ENCODE data around the gene FBXO41. TPM values are rescaled to one million over a fixed set of nuclear protein-coding genes. Genes with fewer than 3 reads are reported as not detected.

Gene FBXO41
- total RNA-seq, 1 experiment from 2014 or later: 34.9 TPM

GRCh38 chr2:73285159-73285739 lies 971 bp upstream of the FBXO41 start:
- ChIA-PET POLR2A (no interaction called here), RAD21 (ENCODE audit: low non-redundant PET in 1 of 2, low total read pairs in 2 of 2, uncharacterized antibody in 2 of 2, unreplicated experiment in 2 of 2) (no interaction called here), CTCF (no interaction called here)
- H3K4me1 ChIP-seq (ENCODE audit: control insufficient read depth in 1 of 2, insufficient read depth in 2 of 2, low read length in 2 of 2): peaks cover 11 to 39% of the 10 kb centered on the region in 2 experiments
- peaks cover 2 to 9% of the 10 kb centered on the region in 2 experiments; a peak in 1 of 4 replicates for H3K36me3 ChIP-seq (ENCODE audit: control insufficient read depth in 1 of 2, insufficient read depth in 2 of 2, low read length in 2 of 2)
- H3K27ac ChIP-seq (ENCODE audit: low read depth, low read length): peak overlapping the region; percentile 91
- no peak overlapping the region for H2AFZ ChIP-seq (ENCODE audit: low read depth, low read length, poor library complexity, severe bottlenecking)
- no TSS peak for BruUV-seq (replicated peaks)
- TF ChIP-seq ELF1 (IDR thresholded peaks at IDR 0.05; ENCODE audit: borderline replicate concordance, low read depth): no peak
- TF ChIP-seq SIN3A (IDR thresholded peaks at IDR 0.05; ENCODE audit: low read depth): no peak
- no peak for TF ChIP-seq EZH2 (IDR thresholded peaks at IDR 0.05)
- no peak for TF ChIP-seq POLR2AphosphoS5 (IDR thresholded peaks at IDR 0.05; ENCODE audit: low read depth, low read length)
- TF ChIP-seq CTCF (IDR thresholded peaks at IDR 0.05 in 2 of 3, conservative IDR thresholded peaks at IDR 0.05 in 1 of 3; ENCODE audit: borderline replicate concordance in 1 of 3, insufficient read depth in 1 of 3, low read depth in 2 of 3, low read length in 2 of 3): peak in 2 of 3 experiments; percentile 5 to 16; a peak in 2 of 6 replicates
- TF ChIP-seq ZBTB33 (IDR thresholded peaks at IDR 0.05; ENCODE audit: extremely low read depth, insufficient replicate concordance, low read length): no peak
- no peak for TF ChIP-seq SP1 (IDR thresholded peaks at IDR 0.05; ENCODE audit: low read depth)
- no peak for TF ChIP-seq RAD21 (IDR thresholded peaks at IDR 0.05; ENCODE audit: low read depth)
- peak; percentile 81 for TF ChIP-seq MAX (IDR thresholded peaks at IDR 0.05)
- TF ChIP-seq CEBPB (IDR thresholded peaks at IDR 0.05; ENCODE audit: low read depth): no peak
- TF ChIP-seq JUND (IDR thresholded peaks at IDR 0.05): no peak
- TF ChIP-seq TCF7L2 (IDR thresholded peaks at IDR 0.05; ENCODE audit: borderline replicate concordance, extremely low read depth, insufficient read depth, insufficient read length): no peak
- no peak for TF ChIP-seq FOSL1 (IDR thresholded peaks at IDR 0.05; ENCODE audit: low read depth)
- TF ChIP-seq EGR1 (IDR thresholded peaks at IDR 0.05; ENCODE audit: low read depth): no peak
- TF ChIP-seq, protein P1, sequence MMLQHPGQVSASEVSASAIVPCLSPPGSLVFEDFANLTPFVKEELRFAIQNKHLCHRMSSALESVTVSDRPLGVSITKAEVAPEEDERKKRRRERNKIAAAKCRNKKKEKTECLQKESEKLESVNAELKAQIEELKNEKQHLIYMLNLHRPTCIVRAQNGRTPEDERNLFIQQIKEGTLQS (IDR thresholded peaks at IDR 0.05): no peak
- no peak for TF ChIP-seq REST (IDR thresholded peaks at IDR 0.05; ENCODE audit: low read depth)
- peaks cover 38% of the 10 kb centered on the region for H3K79me2 ChIP-seq (ENCODE audit: insufficient read depth, low read length)
- H3K27me3 ChIP-seq (ENCODE audit: insufficient read depth, low read length): no peaks in the 10 kb centered on the region
- intact Hi-C loops (cut with micrococcal nuclease): no loop called here
- no peaks in the 10 kb centered on the region for H3K9me2 ChIP-seq (ENCODE audit: insufficient read depth)
- H4K20me1 ChIP-seq (ENCODE audit: insufficient read depth): no peaks in the 10 kb centered on the region
- peak; percentile 52 for ATAC-seq
- H3K9me3 ChIP-seq (ENCODE audit: control insufficient read depth in 1 of 2, insufficient read depth in 1 of 2, low read depth in 1 of 2, low read length in 2 of 2): no peaks in the 10 kb centered on the region
- DNase-seq (ENCODE audit: low read depth, low spot score): no peak
- H3K4me2 ChIP-seq (ENCODE audit: low read length): peak overlapping the region; percentile 99
- peak overlapping the region; percentile 87 for H3K9ac ChIP-seq (ENCODE audit: low read length)
- peak overlapping the region; percentile 76 to 85 for H3K4me3 ChIP-seq (replicated peaks in 1 of 2; ENCODE audit: low read depth in 1 of 2, low read length in 2 of 2)
